Upper lobe of left lung (tissue), 4 donors: ENCODE data around the gene IFITM10.

Experiments used
- EP300 ChIP-seq, 4 donors: sonication (generic); formaldehyde crosslinking; IDR thresholded peaks; one replicate each; pipeline ENCODE4 v1.5.1; 2017; ENCODE audit warnings: antibody characterized with exemption in 4 of 4, control low read depth in 2 of 4
- TF ChIP-seq, protein P1 (sequence below), 6 experiments: fragments of 450-650 bp in 4 of 6; fragments of 200-600 bp in 2 of 6; sonication (generic) in 2 of 6; IDR thresholded peaks; one replicate each; pipeline ENCODE4 v1.5.1; 2016 to 2019; ENCODE audit warnings: antibody characterized with exemption in 6 of 6

DNA sequence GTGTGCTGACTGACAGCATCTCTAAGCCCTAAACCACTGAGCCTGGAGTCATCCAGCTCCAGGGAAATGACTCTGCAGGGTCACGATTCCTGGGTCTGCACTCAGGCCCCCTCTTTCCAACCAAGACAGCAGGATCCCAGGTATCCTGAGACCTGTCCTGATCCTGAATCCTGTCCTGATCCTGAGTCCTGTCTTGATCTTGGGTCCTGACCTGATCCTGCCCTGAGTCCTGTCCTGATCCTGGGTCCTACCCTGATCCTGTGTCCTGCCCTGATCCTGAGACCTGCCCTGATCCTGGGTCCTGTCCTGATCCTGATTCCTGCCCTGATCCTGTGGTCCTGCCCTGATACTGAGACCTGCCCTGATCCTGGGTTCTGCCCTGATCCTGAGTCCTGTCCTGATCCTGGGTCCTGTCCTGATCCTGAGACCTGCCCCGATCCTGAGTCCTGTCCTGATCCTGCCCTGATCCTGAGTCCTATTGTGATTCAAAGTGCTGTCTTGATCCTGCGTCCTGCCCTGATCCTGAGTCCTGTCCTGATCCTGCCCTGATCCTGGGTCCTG, 54.8 kb downstream of the IFITM10 start:
- TF ChIP-seq, protein P1, sequence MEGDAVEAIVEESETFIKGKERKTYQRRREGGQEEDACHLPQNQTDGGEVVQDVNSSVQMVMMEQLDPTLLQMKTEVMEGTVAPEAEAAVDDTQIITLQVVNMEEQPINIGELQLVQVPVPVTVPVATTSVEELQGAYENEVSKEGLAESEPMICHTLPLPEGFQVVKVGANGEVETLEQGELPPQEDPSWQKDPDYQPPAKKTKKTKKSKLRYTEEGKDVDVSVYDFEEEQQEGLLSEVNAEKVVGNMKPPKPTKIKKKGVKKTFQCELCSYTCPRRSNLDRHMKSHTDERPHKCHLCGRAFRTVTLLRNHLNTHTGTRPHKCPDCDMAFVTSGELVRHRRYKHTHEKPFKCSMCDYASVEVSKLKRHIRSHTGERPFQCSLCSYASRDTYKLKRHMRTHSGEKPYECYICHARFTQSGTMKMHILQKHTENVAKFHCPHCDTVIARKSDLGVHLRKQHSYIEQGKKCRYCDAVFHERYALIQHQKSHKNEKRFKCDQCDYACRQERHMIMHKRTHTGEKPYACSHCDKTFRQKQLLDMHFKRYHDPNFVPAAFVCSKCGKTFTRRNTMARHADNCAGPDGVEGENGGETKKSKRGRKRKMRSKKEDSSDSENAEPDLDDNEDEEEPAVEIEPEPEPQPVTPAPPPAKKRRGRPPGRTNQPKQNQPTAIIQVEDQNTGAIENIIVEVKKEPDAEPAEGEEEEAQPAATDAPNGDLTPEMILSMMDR (IDR thresholded peaks at IDR 0.05): no peak
- no peak for TF ChIP-seq EP300 (IDR thresholded peaks at IDR 0.05)
